Activated T-helper 1 cell treated with anti-CD3 and anti-CD28 coated beads, Interleukin-12 subunit alpha, Interleukin-12 subunit beta, Interleukin-2, Interleukin-4 antibody, amounts not matched to agents 30 ng/mL and 10 ng/mL and 1 ng/mL, durations not matched to agents 14 hours and 24 hours and 36 hours (primary cell): ENCODE results near the gene MCM10. TPM values are rescaled to one million over a fixed set of nuclear protein-coding genes. Genes with fewer than 3 reads are reported as not detected.

Experiments
- DNase-seq: peaks from one replicate; pipeline ENCODE4 v3.0.0; 2021; ENCODE audit warnings: low spot score
- H3K27ac Mint-ChIP-seq: one replicate; pipeline ENCODE4 v1.8.0; 2021; ENCODE audit warnings: mild to moderate bottlenecking, mixed read lengths
- H3K27me3 Mint-ChIP-seq: one replicate; pipeline ENCODE4 v1.8.0; 2022; ENCODE audit warnings: mild to moderate bottlenecking, moderate library complexity, mixed read lengths; ENCODE audit not compliant: insufficient read depth
- H3K36me3 Mint-ChIP-seq: one replicate; pipeline ENCODE4 v1.8.0; 2021; ENCODE audit warnings: low read depth, mixed read lengths
- H3K4me1 Mint-ChIP-seq: one replicate; pipeline ENCODE4 v1.8.0; 2021; ENCODE audit warnings: low read depth, mixed read lengths
- H3K4me3 Mint-ChIP-seq: one replicate; pipeline ENCODE4 v1.8.0; 2021; ENCODE audit warnings: mild to moderate bottlenecking, moderate library complexity, mixed read lengths
- H3K9me3 Mint-ChIP-seq: one replicate; pipeline ENCODE4 v1.8.0; 2021; ENCODE audit warnings: mixed read lengths
- intact Hi-C: fragments of 100-400 bp; cut with micrococcal nuclease; formaldehyde crosslinking; loops from one replicate; pipeline ENCODE4 v1.15.1; 2024
- total RNA-seq: library from RNA; stranded (reverse); gene quantifications from 2 replicates; pipeline ENCODE4 v1.2.3, GENCODE V29; 2022

The MCM10 gene
- total RNA-seq, 1 donor from 2014 or later: 106 TPM

DNA sequence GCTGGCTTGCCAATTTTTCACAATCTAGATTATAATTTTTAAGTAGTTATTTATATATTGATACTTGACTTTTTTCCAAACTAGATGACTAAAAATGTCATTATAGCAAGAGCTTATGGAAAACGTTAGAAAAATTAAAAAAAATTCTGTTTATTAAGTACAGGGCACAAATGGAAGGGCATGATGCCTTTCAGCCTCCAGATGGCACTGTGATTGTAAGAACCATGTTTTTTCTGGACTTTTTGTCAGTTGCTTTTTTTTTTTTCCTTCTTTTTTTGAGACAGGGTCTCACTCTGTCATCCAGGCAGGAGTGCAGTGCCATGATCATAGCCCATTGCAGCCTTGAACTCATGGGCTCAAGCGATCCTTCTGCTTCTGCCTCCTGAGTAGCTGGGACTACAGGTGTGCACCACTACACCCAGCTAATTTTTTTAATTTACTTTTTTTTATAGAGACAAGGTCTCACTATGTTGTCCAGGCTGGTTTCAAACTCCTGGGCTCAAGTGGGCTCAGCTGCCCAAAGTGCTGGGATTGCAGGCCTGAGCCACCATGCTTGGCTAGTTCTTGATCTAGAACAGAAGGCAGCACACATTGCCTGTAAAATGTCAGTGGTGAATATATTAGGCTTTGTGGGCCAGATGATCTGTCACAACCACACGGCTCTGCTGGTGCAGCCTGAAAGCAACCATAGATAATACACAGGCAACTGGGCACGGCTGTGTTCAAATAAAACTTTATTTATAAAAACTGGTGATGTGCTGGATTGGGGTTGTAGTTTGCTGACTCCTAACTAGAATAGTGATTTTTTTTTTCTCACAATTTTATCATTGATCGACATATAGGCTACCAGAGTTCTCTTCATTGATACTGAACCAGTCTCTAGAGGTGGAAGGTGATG, 45.4 kb downstream of the MCM10 start:
- Mint-ChIP-seq H3K27me3 (no peaks in the 10 kb centered on the region), H3K9me3 (no peaks in the 10 kb centered on the region), H3K27ac (no peak overlapping the region), H3K4me3 (no peak overlapping the region), H3K4me1 (no peaks in the 10 kb centered on the region), H3K36me3 (peaks cover 50% of the 10 kb centered on the region)
- no peak for DNase-seq
- intact Hi-C loops: no loop called here

DNA sequence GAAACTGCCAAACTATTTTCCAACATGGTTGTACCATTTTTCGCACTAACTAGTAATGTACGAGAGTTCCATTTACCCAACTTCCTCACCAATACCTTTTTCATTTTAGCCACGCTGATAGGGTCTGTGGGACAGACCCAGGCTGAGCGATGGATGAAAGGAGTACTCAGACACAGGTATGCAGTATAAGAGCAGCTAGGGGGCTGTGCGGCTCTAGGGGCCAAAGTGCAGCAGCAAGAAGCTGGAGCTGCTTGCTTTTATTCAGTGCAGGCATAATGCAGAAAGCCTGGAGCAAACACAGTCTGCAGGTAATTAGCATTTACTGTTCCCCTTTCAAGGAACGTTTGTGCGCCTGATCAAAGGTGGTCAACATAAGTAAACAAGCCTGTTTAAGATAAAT, 51.8 kb downstream of the MCM10 start:
- H3K36me3 Mint-ChIP-seq: peaks cover 18% of the 10 kb centered on the region
- intact Hi-C loops: no loop called here
- no peak for DNase-seq
- no peaks in the 10 kb centered on the region for H3K9me3 Mint-ChIP-seq
- H3K4me3 Mint-ChIP-seq: no peak overlapping the region
- no peaks in the 10 kb centered on the region for H3K27me3 Mint-ChIP-seq
- no peaks in the 10 kb centered on the region for H3K4me1 Mint-ChIP-seq
- no peak overlapping the region for H3K27ac Mint-ChIP-seq

DNA sequence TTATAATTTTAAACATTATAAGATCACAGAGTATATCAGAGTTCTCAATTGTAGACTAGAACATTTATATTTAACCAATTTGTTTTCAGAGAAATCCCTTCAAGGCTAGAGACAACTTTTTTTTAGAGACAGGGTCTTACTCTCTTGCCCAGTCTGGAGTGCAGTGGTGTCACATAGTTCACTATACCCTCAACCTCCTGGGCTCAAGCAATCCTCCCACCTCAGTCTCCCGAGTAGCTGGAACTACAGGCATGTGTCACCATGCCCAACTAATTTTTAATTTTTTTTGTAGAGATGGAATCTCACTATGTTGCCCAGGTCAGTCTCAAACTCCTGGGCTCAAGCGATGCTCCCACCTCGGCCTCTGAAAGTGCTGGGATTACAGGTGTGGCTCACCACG, 57.5 kb downstream of the MCM10 start:
- intact Hi-C loops: no loop called here
- no peaks in the 10 kb centered on the region for H3K36me3 Mint-ChIP-seq
- H3K4me1 Mint-ChIP-seq: no peaks in the 10 kb centered on the region
- no peaks in the 10 kb centered on the region for H3K9me3 Mint-ChIP-seq
- no peaks in the 10 kb centered on the region for H3K27me3 Mint-ChIP-seq
- no peak overlapping the region for H3K27ac Mint-ChIP-seq
- no peak overlapping the region for H3K4me3 Mint-ChIP-seq
- DNase-seq: no peak

DNA sequence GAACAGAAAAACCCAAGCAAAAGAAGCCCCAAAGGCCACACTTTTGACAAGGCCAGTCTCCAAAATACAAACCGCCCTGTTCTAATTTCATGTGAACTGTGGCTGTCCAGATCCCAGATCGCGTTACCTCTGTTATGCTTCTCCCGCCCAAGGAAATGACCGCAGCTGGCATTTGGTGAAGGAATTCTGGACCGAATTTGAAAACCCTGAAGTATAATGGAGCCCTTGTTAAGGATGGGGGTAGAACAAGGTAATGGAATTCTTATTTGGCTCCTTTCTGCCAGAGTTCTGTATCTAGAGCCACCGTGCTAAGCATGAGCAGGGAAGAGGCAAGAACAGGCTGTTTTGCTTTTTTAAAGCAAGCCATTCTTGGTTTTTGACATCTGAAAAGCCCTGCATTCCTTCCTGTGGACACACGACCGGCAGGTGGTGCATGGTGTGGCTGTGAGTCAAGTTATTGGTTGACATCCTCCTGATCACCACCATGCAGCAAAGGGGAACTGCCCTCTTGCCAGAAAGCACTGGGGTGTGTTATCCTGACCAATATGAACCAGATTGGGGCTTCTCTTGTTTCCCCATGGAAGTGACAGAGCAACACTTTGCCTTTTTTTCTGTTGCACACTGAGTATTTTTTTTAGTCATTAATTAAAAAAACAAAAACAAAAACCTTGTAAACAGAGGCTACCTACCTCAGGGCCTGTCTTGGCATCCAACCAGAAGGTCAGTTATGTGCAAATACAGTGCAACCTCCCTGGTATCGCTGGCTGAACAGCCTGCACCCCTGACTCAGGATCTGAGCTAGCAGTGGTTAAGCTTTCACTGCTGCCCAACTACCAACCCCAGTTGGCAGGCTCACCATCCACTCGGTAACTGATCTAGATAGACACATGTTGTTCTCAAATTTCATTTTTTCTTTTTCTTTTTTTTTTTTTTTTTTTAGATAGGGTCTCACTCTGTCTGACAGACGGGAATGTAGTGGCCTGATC, 58.6 kb downstream of the MCM10 start:
- no peak for DNase-seq
- H3K4me3 Mint-ChIP-seq: no peak overlapping the region
- no peaks in the 10 kb centered on the region for H3K4me1 Mint-ChIP-seq
- no peak overlapping the region for H3K27ac Mint-ChIP-seq
- no peaks in the 10 kb centered on the region for H3K9me3 Mint-ChIP-seq
- H3K27me3 Mint-ChIP-seq: no peaks in the 10 kb centered on the region
- intact Hi-C loops: no loop called here
- no peaks in the 10 kb centered on the region for H3K36me3 Mint-ChIP-seq

DNA sequence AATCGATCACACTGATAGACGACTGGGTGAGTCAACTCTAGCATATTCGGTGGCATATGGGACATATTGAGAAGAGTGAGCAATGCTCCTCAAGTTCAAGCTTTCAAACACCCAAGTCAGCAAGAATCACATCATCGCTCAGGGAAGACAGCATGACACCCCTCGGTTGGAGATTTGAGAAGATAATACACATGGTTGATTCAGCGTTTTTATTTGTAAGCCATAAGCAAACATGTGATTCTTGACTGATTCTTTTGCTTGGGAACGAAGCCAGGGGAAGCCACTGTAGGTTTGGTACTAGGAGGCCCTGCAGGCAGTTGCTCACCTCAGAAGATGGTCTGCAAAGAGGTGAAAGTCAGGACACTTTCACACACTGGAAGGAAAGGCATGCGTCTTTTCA, 60.2 kb downstream of the MCM10 start:
- no peak overlapping the region for H3K27ac Mint-ChIP-seq
- no peaks in the 10 kb centered on the region for H3K4me1 Mint-ChIP-seq
- H3K9me3 Mint-ChIP-seq: no peaks in the 10 kb centered on the region
- intact Hi-C loops: no loop called here
- H3K36me3 Mint-ChIP-seq: no peaks in the 10 kb centered on the region
- no peak for DNase-seq
- H3K27me3 Mint-ChIP-seq: no peaks in the 10 kb centered on the region
- H3K4me3 Mint-ChIP-seq: no peak overlapping the region

DNA sequence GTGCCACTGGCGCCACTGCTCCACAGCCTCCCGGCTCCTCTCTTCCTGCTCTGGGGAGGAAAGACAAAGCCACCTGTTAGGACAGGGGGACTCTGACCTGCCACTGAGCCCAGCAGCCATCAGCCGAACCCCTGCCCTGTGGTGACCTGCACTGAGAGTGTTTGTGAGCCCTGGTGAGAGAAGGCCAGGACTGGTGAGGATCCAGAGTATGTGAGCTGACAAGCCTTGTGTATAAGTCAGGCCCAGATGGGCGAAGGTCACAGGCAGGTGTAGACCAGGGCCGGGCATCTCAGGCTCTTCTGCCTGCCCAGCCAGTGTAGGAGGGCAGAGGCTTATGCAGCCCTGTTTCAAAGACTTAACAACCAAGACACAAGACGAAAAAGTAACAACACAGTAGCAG, 60.8 kb downstream of the MCM10 start:
- H3K4me1 Mint-ChIP-seq: no peaks in the 10 kb centered on the region
- H3K27ac Mint-ChIP-seq: no peak overlapping the region
- H3K27me3 Mint-ChIP-seq: no peaks in the 10 kb centered on the region
- DNase-seq: no peak
- no peaks in the 10 kb centered on the region for H3K9me3 Mint-ChIP-seq
- H3K4me3 Mint-ChIP-seq: no peak overlapping the region
- intact Hi-C loops: no loop called here
- H3K36me3 Mint-ChIP-seq: no peaks in the 10 kb centered on the region

DNA sequence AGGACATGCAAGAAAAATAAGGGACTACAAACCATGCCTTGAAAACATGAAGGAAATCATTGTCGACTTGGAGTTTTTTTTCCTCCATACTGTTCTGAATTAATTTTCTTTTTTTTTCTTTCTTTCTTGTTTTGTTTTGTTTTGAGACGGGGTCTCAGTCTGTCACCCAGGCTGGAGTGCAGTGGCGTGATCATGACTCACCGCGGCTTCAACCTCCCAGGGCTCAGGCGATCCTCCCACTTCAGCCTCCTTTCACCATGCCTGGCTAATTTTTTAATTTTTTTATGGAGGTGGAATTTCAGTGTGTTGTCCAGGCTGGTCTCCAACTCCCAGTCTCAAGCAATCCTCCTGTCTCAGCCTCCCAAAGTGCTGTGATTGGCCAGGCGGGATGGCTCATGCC, 61.2 kb downstream of the MCM10 start:
- H3K9me3 Mint-ChIP-seq: no peaks in the 10 kb centered on the region
- H3K4me1 Mint-ChIP-seq: no peaks in the 10 kb centered on the region
- H3K27ac Mint-ChIP-seq: no peak overlapping the region
- no peak overlapping the region for H3K4me3 Mint-ChIP-seq
- DNase-seq: no peak
- H3K27me3 Mint-ChIP-seq: no peaks in the 10 kb centered on the region
- intact Hi-C loops: no loop called here
- H3K36me3 Mint-ChIP-seq: no peaks in the 10 kb centered on the region

DNA sequence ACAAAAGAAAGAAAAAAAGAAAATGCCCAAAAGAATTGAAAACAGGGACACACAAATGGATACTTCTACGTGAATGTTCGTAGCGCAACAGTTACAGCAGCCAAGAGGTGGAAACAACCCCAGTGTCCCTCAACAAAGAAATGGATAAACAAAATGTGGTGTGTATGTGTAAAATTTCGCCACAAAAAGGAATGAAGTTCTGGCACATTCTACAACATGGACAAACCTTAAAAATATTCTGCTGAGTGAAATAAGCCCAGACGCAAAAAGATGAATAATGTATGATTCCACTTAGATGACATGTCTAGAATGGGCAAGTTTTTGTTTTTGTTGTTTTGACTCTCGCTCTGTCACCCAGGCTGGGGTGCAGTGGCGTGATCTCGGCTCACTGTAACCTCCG, 61.9 kb downstream of the MCM10 start:
- no peak overlapping the region for H3K27ac Mint-ChIP-seq
- intact Hi-C loops: no loop called here

DNA sequence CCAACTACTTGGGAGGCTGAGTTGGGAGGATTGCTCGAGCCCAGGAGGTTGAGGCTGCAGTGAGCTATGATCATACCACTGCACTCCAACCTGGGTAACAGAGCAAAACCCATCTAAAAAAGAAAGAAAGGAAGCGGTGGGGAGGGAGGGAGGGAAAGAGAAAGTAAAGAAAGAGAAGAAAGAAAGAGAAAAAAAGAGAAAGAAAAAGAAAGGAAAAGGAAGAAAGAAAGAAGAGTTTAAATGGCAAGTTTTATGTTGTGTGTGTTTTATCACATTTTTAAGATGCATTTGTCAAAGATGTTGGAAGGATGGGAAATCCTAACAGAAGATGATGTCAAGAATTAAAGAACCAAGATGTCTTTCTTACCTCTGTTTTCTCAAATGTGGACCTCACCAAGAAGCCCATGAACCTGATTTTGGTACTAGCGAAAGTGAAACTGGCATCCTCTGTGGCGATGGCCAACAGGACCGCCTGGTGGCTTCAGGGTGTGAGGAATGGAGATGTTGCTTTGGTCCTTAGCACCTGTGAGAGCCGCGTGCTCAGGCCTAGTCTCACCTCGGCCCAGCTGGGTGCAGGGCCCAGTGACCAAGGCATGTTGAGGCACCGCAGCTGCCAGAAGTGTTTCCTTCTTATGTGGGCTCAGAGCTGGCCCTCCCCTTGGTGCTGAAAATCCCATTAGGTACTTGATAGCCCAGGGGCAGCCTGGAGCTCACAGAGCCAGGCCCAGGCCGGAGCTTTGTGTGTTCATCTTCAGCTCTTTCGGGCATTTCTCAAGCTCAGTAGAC, 63.0 kb downstream of the MCM10 start:
- no peak overlapping the region for H3K4me3 Mint-ChIP-seq

More for the DNA sequence above, 61.9 kb downstream of the MCM10 start:
- no peaks in the 10 kb centered on the region for H3K27me3 Mint-ChIP-seq
- DNase-seq: no peak
- no peaks in the 10 kb centered on the region for H3K36me3 Mint-ChIP-seq
- H3K4me3 Mint-ChIP-seq: no peak overlapping the region
- H3K4me1 Mint-ChIP-seq: no peaks in the 10 kb centered on the region
- H3K9me3 Mint-ChIP-seq: no peaks in the 10 kb centered on the region

DNA sequence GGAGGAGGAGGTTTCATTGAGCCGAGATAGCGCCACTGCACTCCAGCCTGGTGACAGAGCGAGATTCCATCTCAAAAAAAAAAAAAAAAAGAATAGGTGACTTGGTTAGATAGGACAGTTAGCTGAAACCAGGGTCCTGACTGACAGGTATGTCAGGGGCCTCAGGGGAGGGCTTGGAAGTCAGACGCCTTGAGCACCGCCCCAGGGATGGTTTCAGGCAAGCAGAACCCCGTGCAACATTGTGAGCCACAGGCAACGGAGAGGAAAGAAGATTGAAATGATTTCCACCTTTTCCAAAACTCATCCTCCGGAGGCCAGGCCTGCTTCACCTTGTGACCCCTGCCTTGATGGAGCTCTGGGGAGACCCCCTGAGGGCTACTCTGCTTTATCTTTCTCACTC, 64.2 kb downstream of the MCM10 start:
- H3K27me3 Mint-ChIP-seq: peaks cover 5% of the 10 kb centered on the region
- no peaks in the 10 kb centered on the region for H3K4me1 Mint-ChIP-seq
- no peak for DNase-seq
- no peaks in the 10 kb centered on the region for H3K9me3 Mint-ChIP-seq
- no peak overlapping the region for H3K27ac Mint-ChIP-seq
- H3K36me3 Mint-ChIP-seq: no peaks in the 10 kb centered on the region
- H3K4me3 Mint-ChIP-seq: no peak overlapping the region
- intact Hi-C loops: no loop called here

More for the DNA sequence above, 63.0 kb downstream of the MCM10 start:
- H3K9me3 Mint-ChIP-seq: no peaks in the 10 kb centered on the region
- no peak overlapping the region for H3K27ac Mint-ChIP-seq
- no peaks in the 10 kb centered on the region for H3K36me3 Mint-ChIP-seq
- H3K4me1 Mint-ChIP-seq: no peaks in the 10 kb centered on the region
- intact Hi-C loops: no loop called here
- no peak for DNase-seq
- peaks cover 3% of the 10 kb centered on the region for H3K27me3 Mint-ChIP-seq

DNA sequence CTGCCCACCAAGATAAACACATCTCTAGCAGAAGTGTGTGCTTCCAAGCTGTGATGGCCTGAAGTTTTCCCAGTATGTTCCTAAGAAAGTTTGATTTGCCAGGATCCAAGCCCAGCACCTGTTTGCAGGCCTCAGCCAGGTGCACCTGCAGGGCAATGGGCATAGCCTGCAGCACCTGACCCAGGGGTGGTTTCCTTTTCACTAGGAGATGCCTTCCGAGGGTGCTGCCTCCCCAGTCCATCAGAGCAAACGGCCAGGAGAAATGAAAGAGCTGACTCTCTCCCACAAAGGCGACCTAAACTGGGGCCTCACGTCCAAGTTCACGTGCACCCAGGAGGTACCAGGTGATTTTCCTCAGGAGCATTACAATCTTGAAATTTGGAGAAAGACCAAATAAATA, 65.7 kb downstream of the MCM10 start:
- Mint-ChIP-seq H3K36me3 (no peaks in the 10 kb centered on the region), H3K27me3 (peaks cover 5% of the 10 kb centered on the region), H3K27ac (no peak overlapping the region), H3K4me1 (no peaks in the 10 kb centered on the region), H3K9me3 (no peaks in the 10 kb centered on the region), H3K4me3 (no peak overlapping the region)
- intact Hi-C loops: no loop called here
- no peak for DNase-seq

DNA sequence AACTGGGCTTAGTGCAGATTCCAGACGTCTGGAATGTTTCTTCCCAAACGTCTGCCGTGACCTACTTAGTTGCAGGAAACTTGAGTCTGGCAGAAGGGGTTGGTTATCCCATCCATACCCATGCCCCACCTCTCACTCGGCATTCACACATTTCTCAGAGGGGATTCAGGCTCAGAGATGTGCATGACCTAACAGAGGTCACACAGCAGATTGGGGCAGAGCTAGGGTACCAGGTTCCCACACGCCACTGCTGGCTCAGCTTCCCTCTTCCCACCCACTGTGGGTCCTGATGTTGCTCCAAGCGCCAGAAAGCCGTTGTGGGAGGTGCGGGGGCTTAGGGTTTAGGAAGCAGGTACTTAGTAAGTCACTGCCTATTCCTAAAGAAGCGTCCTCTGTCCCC, 69.8 kb downstream of the MCM10 start:
- Mint-ChIP-seq H3K27me3 (peaks cover 5% of the 10 kb centered on the region), H3K9me3 (no peaks in the 10 kb centered on the region), H3K36me3 (no peaks in the 10 kb centered on the region), H3K4me3 (no peak overlapping the region), H3K4me1 (no peaks in the 10 kb centered on the region), H3K27ac (no peak overlapping the region)
- intact Hi-C loops: no loop called here
- DNase-seq: no peak
